HG03280 (cell line): Measurements from ENCODE around the gene PPP1R1B.

Experiments used
- ATAC-seq: cut with Tn5 transposase; IDR thresholded peaks from one replicate; pipeline ENCODE4 v1.9.1; 2021; ENCODE audit warnings: mild to moderate bottlenecking, moderate library complexity; ENCODE audit not compliant: unreplicated experiment

The PPP1R1B gene

GRCh38 chr17:39678340-39679116, 51.8 kb downstream of the PPP1R1B start:
- ATAC-seq, result no peak

- no peak for ATAC-seq
Observed at GRCh38 chr17:39679521-39680192, 52.9 kb downstream of the PPP1R1B start.

- ATAC-seq, result no peak
Observed at GRCh38 chr17:39683295-39683939, 56.7 kb downstream of the PPP1R1B start.

GRCh38 chr17:39684369-39685192, 57.8 kb downstream of the PPP1R1B start:
- no peak for ATAC-seq
